ENCODE data around the gene CCNL2. TPM values are rescaled to one million over a fixed set of nuclear protein-coding genes. Genes with fewer than 3 reads are reported as not detected.

CCNL2 gene
- total and polyA plus RNA-seq, 4 donors, result 46.4 to 170 (median 104) TPM

DNA sequence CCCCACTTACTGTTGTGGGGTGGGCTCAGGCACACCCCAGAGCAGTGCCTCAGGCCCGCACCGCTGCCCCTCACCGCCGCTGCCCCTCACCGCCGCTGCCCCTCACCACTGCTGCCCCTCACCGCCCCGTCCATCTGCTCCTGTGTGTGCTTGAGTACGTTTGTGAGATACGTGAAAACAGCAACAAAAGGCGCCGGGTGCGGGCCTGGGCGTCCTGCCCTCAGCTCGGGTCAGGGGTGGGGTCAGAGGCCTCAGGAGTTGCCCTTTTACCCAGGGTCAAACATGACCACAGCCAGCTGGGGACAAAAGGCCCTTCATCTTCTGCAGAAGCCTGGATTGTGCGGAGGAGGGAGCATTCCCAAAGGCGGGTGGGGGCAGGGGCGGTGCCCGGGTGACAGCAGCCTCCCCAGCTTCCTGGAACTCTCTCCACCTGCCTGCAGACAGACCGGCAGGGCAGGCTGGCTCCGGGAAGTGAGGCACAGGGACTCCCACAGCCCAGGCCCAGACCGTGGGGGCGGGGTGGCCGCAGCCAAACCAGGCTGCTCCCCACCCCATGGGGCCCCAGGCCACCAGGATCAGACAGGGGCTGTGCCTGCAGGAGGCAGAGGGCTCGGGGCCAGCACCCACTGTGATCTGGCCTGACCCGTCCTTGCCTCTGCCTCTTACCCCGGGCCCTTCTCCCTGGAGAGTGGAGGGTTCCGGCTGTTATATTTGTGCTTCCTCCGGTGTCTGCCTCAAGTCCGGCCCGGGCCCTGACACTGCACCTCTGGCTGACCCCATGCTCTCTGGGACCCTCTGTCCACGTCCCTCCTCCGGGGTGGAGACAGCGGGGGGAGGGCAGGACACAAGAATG, 34.0 kb upstream of the CCNL2 start:
- Histone ChIP-seq H3K9me3 (ENCODE audit: control insufficient read depth in 4 of 4, low read length in 3 of 4) (no peaks in the 10 kb centered on the region), H3K27me3 (ENCODE audit: control insufficient read depth in 4 of 4, insufficient read depth in 4 of 4, low read length in 3 of 4) (no peaks in the 10 kb centered on the region), H3K4me1 (ENCODE audit: control insufficient read depth in 4 of 4, insufficient read depth in 4 of 4, low read length in 3 of 4) (peaks cover 33 to 84% (median 68%) of the 10 kb centered on the region in 4 donors), H3K9ac (ENCODE audit: low read depth in 1 of 2, low read length in 2 of 2) (no peak overlapping the region), H3K27ac (ENCODE audit: low read depth in 1 of 2, low read length in 2 of 2) (peak overlapping the region; percentile 86 to 87), H3K36me3 (ENCODE audit: control insufficient read depth in 4 of 4, insufficient read depth in 3 of 4, low read depth in 1 of 4, low read length in 3 of 4) (no peaks in the 10 kb centered on the region), H3K4me3 (ENCODE audit: low read depth in 1 of 3, low read length in 3 of 3) (peak overlapping the region; percentile 53 to 63 (median 62))
- peak; percentile 69 for DNase-seq (ENCODE audit: low spot score)
- TF ChIP-seq EGR1 (IDR thresholded peaks at IDR 0.05; ENCODE audit: low read depth in 2 of 2) (peak; percentile 89 to 90), JUND (IDR thresholded peaks at IDR 0.05) (peak in 1 of 2 donors; percentile 74), NR2F2 (IDR thresholded peaks at IDR 0.05) (peak; percentile 99), SP1 (IDR thresholded peaks at IDR 0.05) (peak; percentile 99), FOXA1 (IDR thresholded peaks at IDR 0.05) (peak; percentile 72), REST (IDR thresholded peaks at IDR 0.05) (peak; percentile 78), GABPA (IDR thresholded peaks at IDR 0.05 in 1 of 2, conservative IDR thresholded peaks at IDR 0.05 in 1 of 2) (peak in 1 of 2 donors; percentile 78), YY1 (IDR thresholded peaks at IDR 0.05) (peak; percentile 78), FOXA2 (IDR thresholded peaks at IDR 0.05) (no peak), HNF4A (conservative IDR thresholded peaks at IDR 0.05) (peak; percentile 93 to 96), RAD21 (IDR thresholded peaks at IDR 0.05) (peak; percentile 31 to 53), CTCF (IDR thresholded peaks at IDR 0.05; ENCODE audit: low read depth, low read length, missing input control) (no peak), HNF4G (IDR thresholded peaks at IDR 0.05) (peak; percentile 83), TAF1 (conservative IDR thresholded peaks at IDR 0.05) (peak; percentile 27), RXRA (IDR thresholded peaks at IDR 0.05) (peak; percentile 97 to 99)
- TF ChIP-seq, protein P1, sequence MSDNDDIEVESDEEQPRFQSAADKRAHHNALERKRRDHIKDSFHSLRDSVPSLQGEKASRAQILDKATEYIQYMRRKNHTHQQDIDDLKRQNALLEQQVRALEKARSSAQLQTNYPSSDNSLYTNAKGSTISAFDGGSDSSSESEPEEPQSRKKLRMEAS (IDR thresholded peaks at IDR 0.05), result peak; percentile 98
- TF ChIP-seq, protein P2, sequence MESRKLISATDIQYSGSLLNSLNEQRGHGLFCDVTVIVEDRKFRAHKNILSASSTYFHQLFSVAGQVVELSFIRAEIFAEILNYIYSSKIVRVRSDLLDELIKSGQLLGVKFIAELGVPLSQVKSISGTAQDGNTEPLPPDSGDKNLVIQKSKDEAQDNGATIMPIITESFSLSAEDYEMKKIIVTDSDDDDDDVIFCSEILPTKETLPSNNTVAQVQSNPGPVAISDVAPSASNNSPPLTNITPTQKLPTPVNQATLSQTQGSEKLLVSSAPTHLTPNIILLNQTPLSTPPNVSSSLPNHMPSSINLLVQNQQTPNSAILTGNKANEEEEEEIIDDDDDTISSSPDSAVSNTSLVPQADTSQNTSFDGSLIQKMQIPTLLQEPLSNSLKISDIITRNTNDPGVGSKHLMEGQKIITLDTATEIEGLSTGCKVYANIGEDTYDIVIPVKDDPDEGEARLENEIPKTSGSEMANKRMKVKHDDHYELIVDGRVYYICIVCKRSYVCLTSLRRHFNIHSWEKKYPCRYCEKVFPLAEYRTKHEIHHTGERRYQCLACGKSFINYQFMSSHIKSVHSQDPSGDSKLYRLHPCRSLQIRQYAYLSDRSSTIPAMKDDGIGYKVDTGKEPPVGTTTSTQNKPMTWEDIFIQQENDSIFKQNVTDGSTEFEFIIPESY (IDR thresholded peaks at IDR 0.05), result no peak
- TF ChIP-seq, protein P3, sequence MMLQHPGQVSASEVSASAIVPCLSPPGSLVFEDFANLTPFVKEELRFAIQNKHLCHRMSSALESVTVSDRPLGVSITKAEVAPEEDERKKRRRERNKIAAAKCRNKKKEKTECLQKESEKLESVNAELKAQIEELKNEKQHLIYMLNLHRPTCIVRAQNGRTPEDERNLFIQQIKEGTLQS (IDR thresholded peaks at IDR 0.05), result no peak
- WGBS, result 19% methylated on average over 34 of the region's 34 CpGs
